CD4-positive, CD25-positive, alpha-beta regulatory T cell (primary cell): ENCODE data around the gene PTPRG. TPM values are rescaled to one million over a fixed set of nuclear protein-coding genes. Genes with fewer than 3 reads are reported as not detected.

Experiments used
- ATAC-seq, 2 donors: fragments of 150-1000 bp; cut with Tn5 transposase; one replicate each; pipeline ENCODE4 v1.10.0; 2021; ENCODE audit warnings: low read depth in 2 of 2, moderate number of reproducible peaks in 2 of 2, moderate library complexity in 1 of 2
- DNase-seq, 3 donors: peaks; one replicate each; pipeline versions ENCODE4 v3.0.0 to v3.0.0-alpha.2; 2012 to 2022; ENCODE audit warnings: mixed read lengths in 1 of 3
- H3K27ac ChIP-seq: one replicate; pipeline ENCODE4 v1.7.0; 2013; ENCODE audit warnings: mild to moderate bottlenecking, low read length; ENCODE audit not compliant: insufficient read depth, poor library complexity, severe bottlenecking
- H3K27me3 ChIP-seq: one replicate; pipeline ENCODE4 v1.7.0; 2013; ENCODE audit warnings: low read length; ENCODE audit not compliant: control insufficient read depth, insufficient read depth
- H3K36me3 ChIP-seq: one replicate; pipeline ENCODE4 v1.7.0; 2013; ENCODE audit warnings: mild to moderate bottlenecking, low read length, moderate library complexity; ENCODE audit not compliant: control insufficient read depth, insufficient read depth
- H3K4me1 ChIP-seq: 2 replicates; pipeline ENCODE4 v1.7.0; 2013; ENCODE audit warnings: mild to moderate bottlenecking, low read length; ENCODE audit not compliant: insufficient read depth, control insufficient read depth, poor library complexity, severe bottlenecking
- H3K4me3 ChIP-seq: one replicate; pipeline ENCODE4 v1.7.0; 2013; ENCODE audit warnings: low read depth, mild to moderate bottlenecking, low read length, moderate library complexity
- H3K9me3 ChIP-seq, 2 experiments: 1 replicate in 1 of 2; 2 replicates in 1 of 2; pipeline ENCODE4 v1.7.0; 2013; ENCODE audit warnings: low read length in 2 of 2, mild to moderate bottlenecking in 1 of 2, moderate library complexity in 1 of 2; ENCODE audit not compliant: control insufficient read depth in 2 of 2
- H3K27ac Mint-ChIP-seq, 3 donors: one replicate each; pipeline ENCODE4 v1.8.0; 2020 to 2022; ENCODE audit warnings: mild to moderate bottlenecking in 3 of 3, mixed read lengths in 3 of 3, moderate library complexity in 2 of 3
- H3K27me3 Mint-ChIP-seq: one replicate; pipeline ENCODE4 v1.8.0; 2022; ENCODE audit warnings: mild to moderate bottlenecking, mixed read lengths
- H3K36me3 Mint-ChIP-seq: one replicate; pipeline ENCODE4 v1.8.0; 2020; ENCODE audit warnings: mixed read lengths
- H3K4me1 Mint-ChIP-seq, 4 donors: one replicate each; pipeline ENCODE4 v1.8.0; 2020 to 2022; ENCODE audit warnings: mixed read lengths in 4 of 4, mild to moderate bottlenecking in 1 of 4
- H3K4me3 Mint-ChIP-seq, 4 donors: one replicate each; pipeline ENCODE4 v1.8.0; 2020 to 2022; ENCODE audit warnings: mild to moderate bottlenecking in 4 of 4, mixed read lengths in 4 of 4, moderate library complexity in 3 of 4
- H3K9me3 Mint-ChIP-seq, 7 donors: one replicate each; pipeline ENCODE4 v1.8.0; 2020 to 2022; ENCODE audit warnings: mixed read lengths in 7 of 7, mild to moderate bottlenecking in 3 of 7, moderate library complexity in 2 of 7
- polyA plus RNA-seq, 4 donors: library from polyadenylated mRNA; unstranded; fragments of 300-500 nt; fragmentation: Illumina TruSeq; gene quantifications; one replicate each; pipeline ENCODE4 v1.2.3, GENCODE V29; 2021
- total RNA-seq: library from RNA; stranded (reverse); gene quantifications from one replicate; pipeline ENCODE4 v1.2.3, GENCODE V29; 2022

Gene PTPRG
- total and polyA plus RNA-seq, 5 donors from 2014 or later, result not detected

DNA sequence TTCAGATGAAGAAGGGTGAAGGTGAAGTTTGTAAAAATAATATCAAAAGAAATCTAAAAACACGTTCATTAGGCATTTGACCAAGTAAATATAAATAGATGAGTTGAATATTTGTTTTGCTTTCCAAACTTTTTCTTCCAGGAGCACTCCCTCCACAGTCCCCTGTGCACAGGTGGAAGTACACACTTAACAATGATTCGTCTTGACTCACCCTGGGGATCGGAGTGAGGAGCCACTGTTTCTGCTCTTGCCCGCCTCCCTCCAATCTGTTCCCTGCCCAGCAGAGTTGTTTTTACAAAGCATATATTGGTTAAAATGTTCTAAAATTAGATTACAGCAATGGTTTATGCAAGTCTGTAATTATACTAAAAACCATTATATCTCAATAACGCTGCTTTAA lies 175.1 kb downstream of the PTPRG start:
- Mint-ChIP-seq H3K4me1 (no peaks in the 10 kb centered on the region), H3K27ac (no peak overlapping the region), H3K36me3 (no peaks in the 10 kb centered on the region), H3K27me3 (no peaks in the 10 kb centered on the region), H3K9me3 (peaks cover 0 to 5% (median 2%) of the 10 kb centered on the region in 7 donors), H3K4me3 (no peak overlapping the region)
- ATAC-seq, result no peak
- Histone ChIP-seq H3K4me1 (no peaks in the 10 kb centered on the region), H3K4me3 (no peak overlapping the region), H3K27ac (no peak overlapping the region), H3K27me3 (no peaks in the 10 kb centered on the region), H3K9me3 (no peaks in the 10 kb centered on the region), H3K36me3 (no peaks in the 10 kb centered on the region)
- no peak for DNase-seq

GRCh38 chr3:61739640-61740039 lies 178.3 kb downstream of the PTPRG start:
- ATAC-seq (no peak), DNase-seq (no peak)
- H3K9me3 Mint-ChIP-seq, result peaks cover 0 to 4% (median 2%) of the 10 kb centered on the region in 7 donors
- no peaks in the 10 kb centered on the region for H3K36me3 Mint-ChIP-seq
- Histone ChIP-seq H3K4me3 (no peak overlapping the region), H3K36me3 (no peaks in the 10 kb centered on the region), H3K27ac (no peak overlapping the region), H3K27me3 (no peaks in the 10 kb centered on the region), H3K9me3 (no peaks in the 10 kb centered on the region), H3K4me1 (no peaks in the 10 kb centered on the region)
- H3K4me3 Mint-ChIP-seq, result no peak overlapping the region
- H3K27me3 Mint-ChIP-seq, result no peaks in the 10 kb centered on the region
- H3K4me1 Mint-ChIP-seq, result no peaks in the 10 kb centered on the region
- no peak overlapping the region for H3K27ac Mint-ChIP-seq

GRCh38 chr3:61740494-61740893 lies 179.1 kb downstream of the PTPRG start:
- Mint-ChIP-seq H3K36me3 (no peaks in the 10 kb centered on the region), H3K9me3 (peaks cover 0 to 6% (median 2%) of the 10 kb centered on the region in 7 donors), H3K27ac (no peak overlapping the region), H3K27me3 (no peaks in the 10 kb centered on the region), H3K4me1 (no peaks in the 10 kb centered on the region), H3K4me3 (no peak overlapping the region)
- DNase-seq, result no peak
- H3K4me1 ChIP-seq, result no peaks in the 10 kb centered on the region
- H3K9me3 ChIP-seq, result no peaks in the 10 kb centered on the region
- H3K27me3 ChIP-seq, result no peaks in the 10 kb centered on the region
- ATAC-seq, result no peak
- H3K27ac ChIP-seq, result no peak overlapping the region
- H3K4me3 ChIP-seq, result no peak overlapping the region
- H3K36me3 ChIP-seq, result no peaks in the 10 kb centered on the region

DNA sequence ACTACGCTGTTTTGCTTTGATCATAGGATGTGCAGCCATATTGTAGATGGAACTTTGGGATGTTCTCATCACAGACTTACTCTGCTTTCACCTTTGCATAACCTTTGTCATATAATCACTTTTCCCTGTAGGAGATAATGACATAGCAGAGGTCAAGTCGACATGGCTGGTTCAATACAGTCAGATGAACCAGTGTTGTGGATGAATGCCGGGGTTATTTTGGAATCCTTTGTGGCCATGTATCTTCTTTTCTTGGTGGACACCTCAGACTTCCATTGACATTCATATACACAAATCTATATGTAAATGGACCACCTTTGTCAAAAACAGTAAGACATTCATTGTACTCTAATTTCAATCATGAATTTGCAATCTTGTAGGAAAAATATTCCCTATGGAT lies 180.2 kb downstream of the PTPRG start:
- Histone ChIP-seq H3K27ac (no peak overlapping the region), H3K27me3 (no peaks in the 10 kb centered on the region), H3K36me3 (no peaks in the 10 kb centered on the region), H3K9me3 (no peaks in the 10 kb centered on the region), H3K4me1 (no peaks in the 10 kb centered on the region), H3K4me3 (no peak overlapping the region)
- Mint-ChIP-seq H3K27ac (no peak overlapping the region), H3K4me1 (no peaks in the 10 kb centered on the region), H3K4me3 (no peak overlapping the region), H3K36me3 (no peaks in the 10 kb centered on the region), H3K9me3 (peaks cover 0 to 7% (median 1%) of the 10 kb centered on the region in 7 donors), H3K27me3 (no peaks in the 10 kb centered on the region)
- DNase-seq, result no peak
- no peak for ATAC-seq

- no peak overlapping the region for H3K4me3 Mint-ChIP-seq
These were observed 180.6 kb downstream of the PTPRG start for GRCh38 chr3:61742006-61742405.

DNA sequence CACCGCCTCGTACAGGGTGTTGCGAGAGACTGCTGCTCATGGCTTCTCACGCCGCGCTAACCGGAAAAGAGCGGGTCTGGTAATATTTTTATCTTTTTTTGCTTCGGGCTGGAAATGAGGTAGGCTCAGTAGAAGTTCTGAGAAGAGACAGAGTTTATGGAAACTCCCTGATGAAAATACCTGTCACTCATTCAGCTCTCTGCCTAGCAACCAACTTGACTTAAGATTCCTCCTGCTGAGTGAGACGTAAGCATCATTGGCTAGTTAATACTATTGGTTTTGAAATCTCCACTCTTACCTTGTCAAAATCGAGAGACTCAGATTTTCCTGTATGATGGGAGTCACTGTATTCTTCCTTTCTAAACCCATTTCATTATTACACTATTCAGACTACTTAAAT lies 181.7 kb downstream of the PTPRG start:
- Histone ChIP-seq H3K4me3 (no peak overlapping the region), H3K27ac (no peak overlapping the region), H3K4me1 (no peaks in the 10 kb centered on the region), H3K9me3 (no peaks in the 10 kb centered on the region), H3K36me3 (no peaks in the 10 kb centered on the region), H3K27me3 (no peaks in the 10 kb centered on the region)
- Mint-ChIP-seq H3K36me3 (no peaks in the 10 kb centered on the region), H3K27me3 (no peaks in the 10 kb centered on the region), H3K4me3 (no peak overlapping the region), H3K9me3 (peaks cover 0 to 5% (median 0%) of the 10 kb centered on the region in 7 donors), H3K4me1 (no peaks in the 10 kb centered on the region), H3K27ac (no peak overlapping the region)
- no peak for DNase-seq
- no peak for ATAC-seq

More at GRCh38 chr3:61742006-61742405, 180.6 kb downstream of the PTPRG start:
- H3K4me3 ChIP-seq, result no peak overlapping the region
- H3K4me1 Mint-ChIP-seq, result no peaks in the 10 kb centered on the region
- H3K4me1 ChIP-seq, result no peaks in the 10 kb centered on the region
- no peaks in the 10 kb centered on the region for H3K9me3 ChIP-seq
- H3K27me3 Mint-ChIP-seq, result no peaks in the 10 kb centered on the region
- H3K27ac Mint-ChIP-seq, result no peak overlapping the region
- H3K27ac ChIP-seq, result no peak overlapping the region
- DNase-seq, result no peak
- H3K36me3 ChIP-seq, result no peaks in the 10 kb centered on the region
- no peaks in the 10 kb centered on the region for H3K27me3 ChIP-seq
- H3K36me3 Mint-ChIP-seq, result no peaks in the 10 kb centered on the region
- no peak for ATAC-seq
- peaks cover 0 to 5% (median under 1%) of the 10 kb centered on the region in 7 donors for H3K9me3 Mint-ChIP-seq

DNA sequence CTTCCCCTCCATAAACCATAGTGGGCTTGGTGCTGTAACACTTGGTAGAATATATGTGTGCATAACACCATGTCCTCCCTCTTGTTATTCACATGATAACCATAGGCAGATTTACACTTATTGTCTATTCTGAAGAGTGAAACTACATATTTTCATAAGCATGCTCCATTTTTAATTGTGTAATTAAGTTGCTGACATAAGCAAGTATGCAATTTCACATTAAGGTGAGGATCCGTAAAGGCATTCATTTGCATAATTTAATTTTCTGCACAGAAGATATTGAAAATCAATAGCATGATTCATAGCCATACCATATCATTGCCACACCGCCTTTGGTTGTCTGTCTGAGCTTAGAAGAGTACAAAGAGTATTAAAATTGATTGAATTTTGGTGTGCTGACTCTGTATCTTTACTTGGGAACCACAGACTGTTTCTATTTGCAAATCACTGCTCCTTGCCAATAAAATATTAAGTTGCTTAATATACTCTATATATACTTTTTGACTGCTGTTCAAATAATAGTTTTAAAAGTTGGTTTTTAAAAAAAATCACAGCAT lies 182.4 kb downstream of the PTPRG start:
- H3K4me3 Mint-ChIP-seq, result no peak overlapping the region
- H3K27me3 Mint-ChIP-seq, result no peaks in the 10 kb centered on the region
- Histone ChIP-seq H3K27ac (no peak overlapping the region), H3K4me1 (no peaks in the 10 kb centered on the region), H3K36me3 (no peaks in the 10 kb centered on the region), H3K27me3 (no peaks in the 10 kb centered on the region), H3K4me3 (no peak overlapping the region), H3K9me3 (no peaks in the 10 kb centered on the region)
- DNase-seq (no peak), ATAC-seq (no peak)
- no peaks in the 10 kb centered on the region for H3K4me1 Mint-ChIP-seq
- peaks cover 0 to 5% (median 0%) of the 10 kb centered on the region in 7 donors for H3K9me3 Mint-ChIP-seq
- no peak overlapping the region for H3K27ac Mint-ChIP-seq
- no peaks in the 10 kb centered on the region for H3K36me3 Mint-ChIP-seq

DNA sequence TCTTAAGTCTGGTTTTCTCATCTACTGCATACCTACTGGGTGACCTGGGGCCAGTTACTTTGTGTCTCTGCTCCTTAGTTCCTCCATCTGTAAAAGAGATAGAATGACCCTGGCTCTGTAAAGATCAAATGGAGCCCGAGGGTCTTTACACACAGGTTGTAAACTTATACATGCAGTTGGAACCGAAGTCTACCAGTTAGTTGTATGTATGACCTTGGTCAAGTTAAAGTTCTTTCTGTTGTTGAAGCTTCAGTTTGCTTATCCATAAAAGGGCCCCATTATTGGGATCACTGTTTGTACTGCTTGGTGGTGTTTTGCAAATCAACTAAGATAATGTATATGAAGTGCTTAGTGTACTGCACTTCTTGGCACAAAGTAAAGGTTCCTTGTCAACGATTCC lies 186.9 kb downstream of the PTPRG start:
- H3K4me1 ChIP-seq, result no peaks in the 10 kb centered on the region
- H3K36me3 ChIP-seq, result no peaks in the 10 kb centered on the region
- no peaks in the 10 kb centered on the region for H3K9me3 ChIP-seq
- Mint-ChIP-seq H3K27ac (no peak overlapping the region), H3K4me1 (no peaks in the 10 kb centered on the region), H3K27me3 (no peaks in the 10 kb centered on the region), H3K4me3 (no peak overlapping the region), H3K9me3 (peaks cover 0 to 5% (median 0%) of the 10 kb centered on the region in 7 donors), H3K36me3 (no peaks in the 10 kb centered on the region)
- no peak for ATAC-seq
- no peak overlapping the region for H3K27ac ChIP-seq
- DNase-seq, result no peak
- H3K27me3 ChIP-seq, result no peaks in the 10 kb centered on the region
- H3K4me3 ChIP-seq, result no peak overlapping the region
